GM18909 (cell line): ENCODE results near the gene RARRES2.

Experiments
- ATAC-seq: cut with Tn5 transposase; IDR thresholded peaks from one replicate; pipeline ENCODE4 v1.9.1; 2021; ENCODE audit warnings: mild to moderate bottlenecking; ENCODE audit not compliant: unreplicated experiment, poor library complexity

The RARRES2 gene

GRCh38 chr7:150377635-150378034 is 36.2 kb upstream of the RARRES2 start:
- ATAC-seq: no peak

- no peak for ATAC-seq
Observed at GRCh38 chr7:150377196-150377595, 35.8 kb upstream of the RARRES2 start.

GRCh38 chr7:150376560-150376959 is 35.1 kb upstream of the RARRES2 start:
- no peak for ATAC-seq

GRCh38 chr7:150375662-150376521 is 34.5 kb upstream of the RARRES2 start:
- peak; percentile 24 for ATAC-seq

- no peak for ATAC-seq
Observed at GRCh38 chr7:150374472-150374871, 33.0 kb upstream of the RARRES2 start.

- no peak for ATAC-seq
Observed at GRCh38 chr7:150374026-150374425, 32.6 kb upstream of the RARRES2 start.

GRCh38 chr7:150373049-150373801 is 31.8 kb upstream of the RARRES2 start:
- no peak for ATAC-seq

- no peak for ATAC-seq
Observed at GRCh38 chr7:150372271-150373048, 31.0 kb upstream of the RARRES2 start.

- ATAC-seq: no peak
Observed at GRCh38 chr7:150371996-150372270, 30.5 kb upstream of the RARRES2 start.

- ATAC-seq: no peak
Observed at GRCh38 chr7:150371131-150371995, 29.9 kb upstream of the RARRES2 start.

- no peak for ATAC-seq
Observed at GRCh38 chr7:150370612-150371071, 29.2 kb upstream of the RARRES2 start.

- ATAC-seq: no peak
Observed at GRCh38 chr7:150369748-150370501, 28.5 kb upstream of the RARRES2 start.

GRCh38 chr7:150368884-150369747 is 27.7 kb upstream of the RARRES2 start:
- ATAC-seq: peak; percentile 52

- peak; percentile 69 for ATAC-seq
Observed at GRCh38 chr7:150368096-150368883, 26.9 kb upstream of the RARRES2 start, which contains the start of gene REPIN1. Gene REPIN1 (plus strand): TSS chr7:150368822. CDS start chr7:150369712, 890 bp downstream.

GRCh38 chr7:150367677-150368095 is 26.3 kb upstream of the RARRES2 start:
- no peak for ATAC-seq

GRCh38 chr7:150365673-150366398 is 24.4 kb upstream of the RARRES2 start:
- no peak for ATAC-seq

- ATAC-seq: no peak
Observed at GRCh38 chr7:150365194-150365593, 23.8 kb upstream of the RARRES2 start.
